ENCODE data around the gene NPPC.

NPPC gene

GRCh38 chr2:231891514-231891905 is 34.7 kb downstream of the NPPC start:
- H3K27me3 ChIP-seq: no peaks in the 10 kb centered on the region
- TF ChIP-seq CTCF (IDR thresholded peaks at IDR 0.05): no peak
- H3K4me3 ChIP-seq (ENCODE audit: low read depth in 1 of 2, low read length in 1 of 2): no peak overlapping the region
- H3K4me1 ChIP-seq (ENCODE audit: control insufficient read depth in 1 of 2, insufficient read depth in 1 of 2, low read depth in 1 of 2, low read length in 1 of 2): no peaks in the 10 kb centered on the region
- no peaks in the 10 kb centered on the region for H3K36me3 ChIP-seq
- H3K9me3 ChIP-seq: no peaks in the 10 kb centered on the region
- H3K27ac ChIP-seq: no peak overlapping the region

DNA sequence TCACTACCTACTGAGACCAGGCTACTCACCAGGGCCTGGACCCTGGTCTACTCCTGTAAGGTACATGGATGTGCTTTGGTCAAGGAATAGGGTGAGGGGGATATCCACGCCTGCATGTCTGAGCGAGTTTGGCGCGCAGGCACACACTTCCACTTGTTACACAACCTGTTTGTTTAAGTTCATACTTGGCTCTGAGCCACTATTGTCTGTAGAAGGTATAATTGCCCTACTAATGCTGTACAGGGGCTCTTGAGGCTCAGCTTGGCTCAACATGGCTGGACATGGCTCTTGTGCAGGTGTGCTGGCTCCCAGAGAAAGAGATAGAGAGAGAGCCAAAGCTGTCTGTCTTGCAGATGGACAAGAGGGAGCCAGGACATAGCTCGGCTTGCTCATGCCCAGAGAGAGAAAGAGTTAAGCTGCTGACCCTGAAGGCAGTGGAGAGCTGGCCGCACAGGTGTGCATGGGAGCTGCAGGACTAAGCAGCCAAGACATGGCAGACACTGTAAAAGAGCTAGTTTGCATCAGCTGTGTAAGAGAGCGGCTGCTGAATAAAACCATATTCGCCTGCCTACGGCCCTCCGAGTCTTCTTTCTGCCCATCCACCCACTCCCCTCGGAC is 35.2 kb downstream of the NPPC start:
- H3K36me3 ChIP-seq: no peaks in the 10 kb centered on the region
- no peaks in the 10 kb centered on the region for H3K4me1 ChIP-seq (ENCODE audit: control insufficient read depth in 1 of 2, insufficient read depth in 1 of 2, low read depth in 1 of 2, low read length in 1 of 2)
- no peak for TF ChIP-seq CTCF (IDR thresholded peaks at IDR 0.05)
- no peak overlapping the region for H3K4me3 ChIP-seq (ENCODE audit: low read depth in 1 of 2, low read length in 1 of 2)
- H3K9me3 ChIP-seq: no peaks in the 10 kb centered on the region
- H3K27ac ChIP-seq: no peak overlapping the region
- no peaks in the 10 kb centered on the region for H3K27me3 ChIP-seq

DNA sequence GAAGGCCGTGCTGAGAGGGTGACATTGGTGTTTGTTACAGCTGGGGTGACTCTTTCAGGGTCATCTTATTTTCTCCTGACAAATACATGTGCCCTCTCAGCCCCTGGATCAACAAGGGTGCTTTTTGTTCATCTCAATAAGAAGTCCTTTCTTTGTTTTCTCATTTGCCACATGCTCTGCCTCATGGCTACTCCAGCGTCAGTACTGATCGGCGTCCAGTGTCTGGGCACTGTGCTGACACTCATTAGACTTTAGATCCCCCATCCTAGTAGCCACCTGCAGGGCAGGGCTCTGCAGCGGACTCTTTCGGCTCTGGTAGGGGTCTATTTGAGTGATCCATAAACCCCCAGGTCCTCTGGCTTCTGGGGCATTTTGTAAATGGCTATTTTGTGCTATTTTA is 38.4 kb downstream of the NPPC start:
- no peak for TF ChIP-seq CTCF (IDR thresholded peaks at IDR 0.05)
- H3K9me3 ChIP-seq: no peaks in the 10 kb centered on the region
- H3K4me3 ChIP-seq (ENCODE audit: low read depth in 1 of 2, low read length in 1 of 2): no peak overlapping the region
- H3K36me3 ChIP-seq: no peaks in the 10 kb centered on the region
- H3K27ac ChIP-seq: no peak overlapping the region
- H3K27me3 ChIP-seq: peaks cover 8% of the 10 kb centered on the region
- no peaks in the 10 kb centered on the region for H3K4me1 ChIP-seq (ENCODE audit: control insufficient read depth in 1 of 2, insufficient read depth in 1 of 2, low read depth in 1 of 2, low read length in 1 of 2)

DNA sequence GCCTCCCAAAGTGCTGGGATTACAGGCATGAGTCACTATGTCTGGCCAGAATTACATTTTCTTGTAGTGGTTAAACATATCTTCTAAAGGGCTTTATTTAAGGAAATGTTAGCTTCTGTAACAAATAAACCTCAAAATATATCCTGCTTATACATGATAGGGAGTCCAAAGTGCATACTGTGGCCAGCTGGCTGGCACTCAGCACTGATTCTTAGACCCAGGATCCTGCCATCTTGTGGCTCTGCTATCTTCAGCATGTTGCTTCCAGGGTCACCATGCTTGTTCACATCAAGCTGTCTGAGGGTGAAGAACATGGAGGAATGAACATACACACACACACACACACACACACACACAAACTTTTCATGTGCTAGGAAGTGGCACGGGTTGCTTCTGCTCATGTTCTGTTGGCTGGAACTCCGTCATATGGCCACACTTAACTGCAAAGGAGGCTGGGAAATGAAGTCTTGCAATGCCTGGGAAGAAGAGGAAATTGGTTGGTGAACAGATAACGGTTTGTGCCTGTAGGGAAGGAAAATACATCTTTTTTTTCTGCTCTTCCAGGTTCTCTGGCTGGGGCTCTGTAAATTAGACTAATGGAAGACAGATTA is 40.0 kb downstream of the NPPC start:
- Histone ChIP-seq H3K27ac (no peak overlapping the region), H3K27me3 (peaks cover 8% of the 10 kb centered on the region), H3K4me1 (ENCODE audit: control insufficient read depth in 1 of 2, insufficient read depth in 1 of 2, low read depth in 1 of 2, low read length in 1 of 2) (no peaks in the 10 kb centered on the region), H3K9me3 (no peaks in the 10 kb centered on the region), H3K36me3 (no peaks in the 10 kb centered on the region), H3K4me3 (ENCODE audit: low read depth in 1 of 2, low read length in 1 of 2) (no peak overlapping the region)
- no peak for TF ChIP-seq CTCF (IDR thresholded peaks at IDR 0.05)

DNA sequence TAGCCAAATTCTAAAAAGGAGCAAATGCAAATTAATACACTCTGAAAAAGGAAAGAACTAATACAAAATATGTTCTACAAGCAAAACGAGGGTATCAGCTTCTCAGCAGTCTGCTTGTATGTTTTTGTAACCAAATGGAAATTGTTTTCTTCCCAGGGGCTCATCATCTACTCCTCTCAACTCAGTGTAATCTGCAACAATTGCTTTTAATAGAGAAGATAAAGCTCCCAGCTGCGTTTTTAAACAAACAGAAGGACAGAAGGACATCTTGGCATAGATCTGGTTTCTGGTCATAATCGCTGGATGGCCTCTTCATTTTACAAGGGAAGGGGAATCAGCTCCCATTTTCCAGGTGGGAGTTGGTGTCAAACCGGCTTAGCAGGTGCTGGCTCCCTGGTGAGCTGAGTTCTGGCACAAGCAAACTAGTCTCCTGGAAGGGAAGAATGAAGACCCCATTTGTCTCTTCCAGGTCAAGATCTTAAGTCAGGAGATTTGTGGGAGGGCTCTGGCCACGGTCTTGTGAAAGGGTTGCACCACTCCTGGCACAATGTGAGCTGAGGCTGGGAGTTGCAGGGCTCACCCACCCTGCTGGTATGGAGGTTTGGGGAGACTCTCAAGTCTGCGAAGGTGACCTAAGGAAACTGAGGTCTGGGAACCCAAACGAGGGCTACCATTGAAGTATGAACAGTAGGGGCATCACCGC is 41.6 kb downstream of the NPPC start:
- H3K4me1 ChIP-seq (ENCODE audit: control insufficient read depth in 1 of 2, insufficient read depth in 1 of 2, low read depth in 1 of 2, low read length in 1 of 2): no peaks in the 10 kb centered on the region
- no peak for TF ChIP-seq CTCF (IDR thresholded peaks at IDR 0.05)
- peaks cover 8% of the 10 kb centered on the region for H3K27me3 ChIP-seq
- H3K9me3 ChIP-seq: no peaks in the 10 kb centered on the region
- no peaks in the 10 kb centered on the region for H3K36me3 ChIP-seq
- no peak overlapping the region for H3K4me3 ChIP-seq (ENCODE audit: low read depth in 1 of 2, low read length in 1 of 2)
- no peak overlapping the region for H3K27ac ChIP-seq

All from neutrophil (primary cell).